Calu3 (cell line): Measurements from ENCODE around the gene GBP5. TPM values are rescaled to one million over a fixed set of nuclear protein-coding genes. Genes with fewer than 3 reads are reported as not detected.

Experiments used
- BruUV-seq: library from RNA; stranded (reverse); fragments of 400-500 nt; replicated peaks from 2 replicates; lab custom pipeline; 2021; lab: Mats Ljungman, UMichigan
- CTCF ChIA-PET: fragments of 300-600 bp; sonication (Branson Sonifier 250); formaldehyde crosslinking; loops from one replicate; lab custom pipeline; 2022; ENCODE audit warnings: antibody characterized with exemption; lab: Charles Lee
- DNase-seq: peaks from one replicate; pipeline ENCODE4 v3.0.0; 2022
- H3K27ac Mint-ChIP-seq: one replicate; pipeline ENCODE4 v1.8.0; 2022; ENCODE audit warnings: mixed read lengths; ENCODE audit not compliant: unreplicated experiment
- H3K27me3 Mint-ChIP-seq: one replicate; pipeline ENCODE4 v1.8.0; 2022; ENCODE audit warnings: mixed read lengths; ENCODE audit not compliant: unreplicated experiment
- H3K36me3 Mint-ChIP-seq: one replicate; pipeline ENCODE4 v1.8.0; 2022; ENCODE audit warnings: mild to moderate bottlenecking, moderate library complexity, mixed read lengths; ENCODE audit not compliant: insufficient read depth, unreplicated experiment
- H3K4me1 Mint-ChIP-seq: one replicate; pipeline ENCODE4 v1.8.0; 2022; ENCODE audit warnings: mild to moderate bottlenecking, low read depth, mixed read lengths; ENCODE audit not compliant: unreplicated experiment
- H3K4me3 Mint-ChIP-seq: one replicate; pipeline ENCODE4 v1.8.0; 2022; ENCODE audit warnings: mild to moderate bottlenecking, low read depth, moderate library complexity, mixed read lengths; ENCODE audit not compliant: unreplicated experiment
- H3K9me3 Mint-ChIP-seq: one replicate; pipeline ENCODE4 v1.8.0; 2022; ENCODE audit warnings: low read depth, mixed read lengths; ENCODE audit not compliant: unreplicated experiment
- intact Hi-C: fragments of 100-400 bp; cut with micrococcal nuclease; formaldehyde crosslinking; loops from one replicate; pipeline ENCODE4 v1.10.0; 2022; ENCODE audit not compliant: unreplicated experiment
- total RNA-seq: library from RNA; stranded (reverse); gene quantifications from 2 replicates; pipeline ENCODE4 v1.2.3, GENCODE V29; 2022
- TF ChIP-seq, protein P1 (sequence below): fragments of 200-600 bp; IDR thresholded peaks from one replicate; pipeline ENCODE4 v1.8.0; 2022; ENCODE audit warnings: antibody characterized with exemption; ENCODE audit not compliant: unreplicated experiment

Gene GBP5
- total RNA-seq, 1 experiment from 2014 or later: not detected

DNA sequence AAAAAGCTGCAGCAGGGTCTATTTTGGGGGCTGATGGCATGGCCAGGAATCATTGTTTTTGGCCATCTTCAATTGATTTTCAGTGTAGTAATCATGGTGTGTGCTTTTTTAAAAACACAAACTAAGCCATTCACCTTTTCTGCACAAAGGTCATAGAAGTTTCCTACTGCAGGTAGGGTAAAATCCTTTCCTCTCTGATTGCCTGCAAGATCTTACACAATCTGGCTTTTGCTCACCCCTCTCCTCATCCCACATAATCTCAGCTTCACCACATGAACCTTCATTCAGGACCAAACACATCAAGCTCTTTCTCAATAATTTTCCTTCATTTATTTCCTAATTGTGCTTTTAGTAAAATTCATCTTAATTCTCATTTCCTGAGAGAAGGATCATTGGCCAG is 38.3 kb upstream of the GBP5 start:
- TF ChIP-seq, protein P1, sequence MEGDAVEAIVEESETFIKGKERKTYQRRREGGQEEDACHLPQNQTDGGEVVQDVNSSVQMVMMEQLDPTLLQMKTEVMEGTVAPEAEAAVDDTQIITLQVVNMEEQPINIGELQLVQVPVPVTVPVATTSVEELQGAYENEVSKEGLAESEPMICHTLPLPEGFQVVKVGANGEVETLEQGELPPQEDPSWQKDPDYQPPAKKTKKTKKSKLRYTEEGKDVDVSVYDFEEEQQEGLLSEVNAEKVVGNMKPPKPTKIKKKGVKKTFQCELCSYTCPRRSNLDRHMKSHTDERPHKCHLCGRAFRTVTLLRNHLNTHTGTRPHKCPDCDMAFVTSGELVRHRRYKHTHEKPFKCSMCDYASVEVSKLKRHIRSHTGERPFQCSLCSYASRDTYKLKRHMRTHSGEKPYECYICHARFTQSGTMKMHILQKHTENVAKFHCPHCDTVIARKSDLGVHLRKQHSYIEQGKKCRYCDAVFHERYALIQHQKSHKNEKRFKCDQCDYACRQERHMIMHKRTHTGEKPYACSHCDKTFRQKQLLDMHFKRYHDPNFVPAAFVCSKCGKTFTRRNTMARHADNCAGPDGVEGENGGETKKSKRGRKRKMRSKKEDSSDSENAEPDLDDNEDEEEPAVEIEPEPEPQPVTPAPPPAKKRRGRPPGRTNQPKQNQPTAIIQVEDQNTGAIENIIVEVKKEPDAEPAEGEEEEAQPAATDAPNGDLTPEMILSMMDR: no peak
- BruUV-seq: no TSS peak
- Mint-ChIP-seq H3K4me1 (peaks cover 21% of the 10 kb centered on the region), H3K27me3 (no peaks in the 10 kb centered on the region), H3K4me3 (no peak overlapping the region), H3K9me3 (no peaks in the 10 kb centered on the region), H3K36me3 (no peaks in the 10 kb centered on the region), H3K27ac (peak overlapping the region; percentile 47)
- no peak for DNase-seq
- CTCF ChIA-PET: interaction anchor here (0.6 kb wide), 1 partner anchor 35 kb away, joined by 3 read pairs; no protein-coding TSS in a partner anchor
- intact Hi-C loops: no loop called here

- DNase-seq: no peak
- TF ChIP-seq, protein P1: no peak
- CTCF ChIA-PET: interaction anchor here (0.6 kb wide), 1 partner anchor 35 kb away, joined by 3 read pairs; no protein-coding TSS in a partner anchor
- Mint-ChIP-seq H3K4me3 (no peak overlapping the region), H3K4me1 (peaks cover 21% of the 10 kb centered on the region), H3K27me3 (no peaks in the 10 kb centered on the region), H3K27ac (no peak overlapping the region), H3K9me3 (no peaks in the 10 kb centered on the region), H3K36me3 (no peaks in the 10 kb centered on the region)
- intact Hi-C loops: no loop called here
- no TSS peak for BruUV-seq
Measured at GRCh38 chr1:89310505-89310904, 37.8 kb upstream of the GBP5 start.

GRCh38 chr1:89309828-89310227 is 37.2 kb upstream of the GBP5 start:
- H3K27ac Mint-ChIP-seq: no peak overlapping the region
- CTCF ChIA-PET: interaction anchor here (0.9 kb wide), 1 partner anchor 36 kb away, joined by 3 read pairs; no protein-coding TSS in a partner anchor

DNA sequence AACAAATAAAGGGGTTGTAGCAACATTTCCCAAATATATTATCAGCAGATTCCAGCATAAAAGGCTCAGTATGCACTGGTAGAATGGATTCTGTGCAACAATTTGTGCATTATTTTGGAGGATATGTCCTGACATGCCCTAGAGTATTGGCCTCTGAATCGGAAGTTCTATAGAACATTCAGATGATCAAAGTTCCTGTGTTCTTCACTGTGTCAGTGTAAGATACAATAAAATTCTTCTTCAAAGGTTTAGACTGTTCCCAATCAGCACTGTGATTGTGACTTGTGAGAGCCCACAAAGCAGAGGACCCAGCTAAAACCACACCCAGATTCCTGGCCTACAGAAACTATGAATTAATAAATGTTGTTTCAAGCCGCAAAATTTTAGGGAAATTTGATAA is 33.6 kb upstream of the GBP5 start:
- Mint-ChIP-seq H3K4me1 (peaks cover 12% of the 10 kb centered on the region), H3K36me3 (no peaks in the 10 kb centered on the region), H3K4me3 (no peak overlapping the region), H3K9me3 (peaks cover 3% of the 10 kb centered on the region), H3K27ac (no peak overlapping the region), H3K27me3 (no peaks in the 10 kb centered on the region)
- CTCF ChIA-PET: no interaction called here
- intact Hi-C loops: no loop called here
- no TSS peak for BruUV-seq
- no peak for DNase-seq
- TF ChIP-seq, protein P1: no peak

More at GRCh38 chr1:89309828-89310227, 37.2 kb upstream of the GBP5 start:
- intact Hi-C loops: no loop called here
- Mint-ChIP-seq H3K9me3 (no peaks in the 10 kb centered on the region), H3K4me3 (no peak overlapping the region), H3K27me3 (no peaks in the 10 kb centered on the region), H3K4me1 (peaks cover 21% of the 10 kb centered on the region), H3K36me3 (no peaks in the 10 kb centered on the region)
- BruUV-seq: no TSS peak
- TF ChIP-seq, protein P1: no peak
- DNase-seq: no peak
